ENCODE measurements around the gene TMEM187.
"Not testable (repeated sequence)": the region's sequence is repeated elsewhere in the genome, so short reads cannot be mapped to it uniquely, and the experiment has no call there.

TMEM187 gene

DNA sequence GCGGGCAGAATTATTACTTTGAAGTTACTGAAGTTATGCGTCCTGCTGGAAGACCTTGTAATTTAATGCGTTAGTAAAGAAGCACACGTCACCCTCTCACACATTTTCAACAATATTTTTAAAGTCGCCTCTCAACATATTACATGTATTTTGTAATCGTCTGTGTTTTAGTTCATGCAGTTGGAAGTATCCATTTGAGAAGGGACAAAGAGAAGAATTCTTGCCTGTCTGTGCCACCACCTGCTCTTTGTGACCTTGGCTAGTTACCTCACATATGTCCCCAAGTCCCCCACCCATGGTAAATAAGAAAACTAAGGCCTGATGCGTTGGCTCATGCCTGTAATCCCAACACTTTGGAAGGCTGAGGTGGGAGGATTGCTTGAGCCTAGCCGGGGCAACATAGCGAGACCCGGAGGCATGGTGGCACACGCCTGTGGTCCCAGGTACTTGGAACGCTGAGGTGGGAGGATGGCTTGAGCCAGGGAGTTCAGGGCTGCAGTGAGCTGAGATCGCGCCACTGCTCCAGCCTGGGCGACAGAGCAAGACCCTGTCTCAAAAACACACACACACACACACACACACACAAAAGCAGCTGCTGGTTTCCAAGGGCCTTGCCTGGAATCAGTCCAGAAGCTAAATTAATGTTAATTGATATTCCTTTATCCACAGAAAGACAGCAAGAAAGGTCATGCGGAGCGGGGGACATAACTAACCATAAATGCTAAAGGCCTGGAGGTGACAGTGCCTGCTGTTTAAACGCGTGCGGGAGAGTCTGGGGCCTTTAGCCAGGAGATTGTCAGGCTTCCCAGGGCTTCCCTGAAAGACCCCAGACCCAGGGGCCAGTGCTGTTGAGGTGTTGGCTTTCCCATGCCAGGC, 811 bp downstream of the TMEM187 start:
- no peak for DNase-seq

DNA sequence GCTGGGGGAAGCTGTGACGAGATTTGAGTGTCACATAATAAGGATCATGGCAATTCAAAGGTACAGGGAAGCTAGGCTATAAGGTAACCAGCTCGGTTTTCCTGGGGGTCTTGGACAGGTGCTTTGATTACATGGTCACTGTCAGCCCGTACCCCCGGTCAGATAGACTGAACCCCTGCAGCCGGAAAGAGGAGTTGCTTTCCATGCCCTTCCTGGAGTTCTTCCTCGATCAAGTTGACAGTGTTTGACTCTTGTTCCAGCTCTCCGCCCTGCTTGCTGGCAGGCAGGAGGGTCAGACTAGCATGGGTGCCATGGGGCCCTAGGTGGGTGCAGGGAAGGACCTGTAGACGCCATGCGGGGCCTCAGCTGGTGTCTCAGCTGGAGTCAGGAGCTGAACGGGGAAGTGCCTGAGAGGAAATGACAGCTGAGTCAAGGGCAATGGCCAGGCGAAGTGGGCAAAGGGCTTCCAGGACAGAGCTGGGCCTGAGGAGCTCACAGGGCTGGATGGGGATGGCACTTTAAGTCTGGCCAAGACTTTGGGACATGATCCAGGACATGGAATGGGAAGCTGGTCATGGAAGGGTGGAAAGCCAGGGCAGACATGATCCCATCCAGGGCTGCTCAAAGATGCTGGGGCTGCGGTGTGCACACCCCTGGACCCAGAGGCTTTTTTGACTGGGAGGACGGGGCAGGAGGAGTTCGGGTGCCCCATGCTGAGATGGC, 1.6 kb downstream of the TMEM187 start:
- DNase-seq = no peak

DNA sequence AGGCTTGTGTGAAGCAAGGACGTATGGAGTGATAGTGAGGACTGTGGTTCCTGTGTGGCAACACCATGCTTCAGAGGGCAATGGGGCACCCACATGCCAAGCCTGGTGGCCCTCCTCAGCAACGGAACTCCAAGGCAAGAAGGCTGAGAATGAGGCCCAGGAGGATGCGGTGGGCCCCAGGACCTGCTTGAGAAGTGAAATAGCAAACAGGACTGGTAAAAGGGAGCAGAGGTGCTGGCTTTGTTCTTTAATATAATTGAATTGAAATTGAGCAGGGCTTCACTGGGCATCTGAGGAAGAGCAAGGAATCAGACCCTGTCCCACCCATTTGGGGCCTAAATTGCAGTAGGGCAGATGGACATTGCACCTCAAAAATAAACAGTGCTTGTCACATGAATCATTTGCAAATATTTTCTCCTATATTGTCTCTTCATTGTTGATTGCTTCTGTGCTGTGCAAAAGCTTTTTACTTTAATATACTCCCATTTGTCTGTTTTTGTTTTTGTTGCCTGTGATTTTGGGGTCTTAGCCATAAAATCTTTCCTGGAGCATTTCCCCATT, 2.3 kb downstream of the TMEM187 start:
- DNase-seq = no peak

DNA sequence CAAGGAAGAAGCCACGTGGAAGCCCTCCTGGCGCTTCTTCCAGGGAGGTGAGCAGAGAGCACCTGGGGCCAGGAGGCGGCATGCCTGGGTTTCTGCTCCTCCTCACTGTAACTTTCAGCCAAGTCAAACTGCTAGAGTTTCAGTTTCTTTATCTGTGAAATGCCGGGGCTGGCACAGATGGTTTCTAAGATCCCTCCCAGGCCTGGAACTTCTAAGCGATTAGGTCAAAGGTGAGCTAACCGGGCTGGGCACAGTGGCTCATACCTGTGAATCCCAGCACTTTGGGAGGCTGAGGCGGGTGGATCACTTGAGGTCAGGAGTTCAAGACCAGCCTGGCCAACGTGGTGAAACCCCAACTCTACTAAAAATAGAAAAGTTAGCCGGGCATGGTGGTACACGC, 7.8 kb downstream of the TMEM187 start:
- not testable (repeated sequence) for DNase-seq

DNA sequence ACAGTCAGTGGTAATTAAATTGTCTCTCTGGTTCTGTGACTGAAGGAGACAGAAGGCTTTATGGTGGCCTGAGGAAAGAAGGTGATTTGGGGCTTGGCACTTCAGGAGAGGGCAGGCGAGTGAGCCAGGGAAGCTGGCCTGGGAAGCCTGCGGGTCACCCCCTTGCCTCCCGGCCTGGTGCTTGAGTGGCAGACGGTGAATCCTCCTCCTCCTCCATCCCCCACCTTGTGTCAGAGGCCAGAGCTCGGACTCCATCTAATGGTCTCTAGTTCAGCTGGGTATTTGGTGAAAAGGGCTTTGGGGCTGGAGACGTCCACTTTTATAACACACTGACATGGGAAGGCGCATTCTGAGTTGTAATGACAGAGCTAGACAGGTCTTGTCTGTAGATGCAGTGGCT, 8.7 kb downstream of the TMEM187 start:
- DNase-seq = no peak

DNA sequence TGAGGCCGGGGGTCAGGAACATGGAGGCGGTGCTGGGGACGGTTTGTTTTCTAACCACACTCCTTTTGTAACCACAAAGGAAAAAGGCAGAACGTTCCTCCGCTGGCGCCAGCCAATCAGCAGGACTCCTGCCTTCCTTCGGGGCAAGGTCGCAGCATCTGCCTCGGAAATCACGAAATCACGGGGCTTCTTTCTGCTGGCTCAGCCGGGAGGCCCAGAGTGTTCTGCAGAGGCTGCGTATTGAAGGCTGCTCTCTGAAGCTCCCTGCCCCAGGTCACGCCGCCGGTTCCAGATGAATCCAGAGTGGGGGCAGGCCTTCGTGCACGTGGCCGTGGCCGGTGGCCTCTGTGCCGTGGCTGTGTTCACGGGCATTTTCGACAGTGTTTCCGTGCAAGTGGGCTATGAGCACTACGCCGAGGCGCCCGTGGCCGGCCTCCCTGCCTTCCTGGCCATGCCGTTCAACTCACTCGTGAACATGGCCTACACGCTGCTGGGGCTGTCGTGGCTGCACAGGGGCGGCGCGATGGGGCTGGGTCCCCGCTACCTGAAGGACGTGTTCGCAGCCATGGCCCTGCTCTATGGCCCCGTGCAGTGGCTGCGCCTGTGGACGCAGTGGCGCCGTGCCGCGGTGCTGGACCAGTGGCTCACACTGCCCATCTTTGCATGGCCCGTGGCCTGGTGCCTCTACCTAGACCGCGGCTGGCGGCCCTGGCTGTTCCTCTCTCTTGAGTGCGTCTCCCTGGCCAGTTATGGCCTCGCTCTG, 9.4 kb downstream of the TMEM187 start:
- DNase-seq = no peak

DNA sequence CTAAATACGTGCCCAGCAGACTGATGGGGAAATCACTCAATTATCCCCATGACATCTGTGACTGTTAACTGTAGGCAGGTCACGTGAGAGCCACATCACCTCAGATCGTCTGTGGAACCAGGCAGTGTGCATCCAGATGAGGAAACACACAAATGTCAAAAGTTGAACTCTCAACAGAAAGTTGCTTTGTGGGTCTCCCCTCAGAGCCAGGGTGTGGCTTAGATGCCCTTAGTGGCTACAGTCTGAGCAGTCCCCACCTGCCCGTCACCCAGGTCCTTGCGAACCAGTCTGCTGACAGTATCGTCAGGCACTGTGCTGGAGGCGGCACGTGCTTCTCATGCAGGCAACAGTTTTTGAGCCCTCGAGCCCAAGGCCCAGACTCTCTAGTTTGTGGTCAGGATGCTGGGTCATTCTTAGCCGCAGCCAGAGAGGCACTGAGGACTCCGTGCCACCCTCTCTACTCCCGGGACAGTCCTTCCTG, 10.8 kb downstream of the TMEM187 start:
- no peak for DNase-seq

DNA sequence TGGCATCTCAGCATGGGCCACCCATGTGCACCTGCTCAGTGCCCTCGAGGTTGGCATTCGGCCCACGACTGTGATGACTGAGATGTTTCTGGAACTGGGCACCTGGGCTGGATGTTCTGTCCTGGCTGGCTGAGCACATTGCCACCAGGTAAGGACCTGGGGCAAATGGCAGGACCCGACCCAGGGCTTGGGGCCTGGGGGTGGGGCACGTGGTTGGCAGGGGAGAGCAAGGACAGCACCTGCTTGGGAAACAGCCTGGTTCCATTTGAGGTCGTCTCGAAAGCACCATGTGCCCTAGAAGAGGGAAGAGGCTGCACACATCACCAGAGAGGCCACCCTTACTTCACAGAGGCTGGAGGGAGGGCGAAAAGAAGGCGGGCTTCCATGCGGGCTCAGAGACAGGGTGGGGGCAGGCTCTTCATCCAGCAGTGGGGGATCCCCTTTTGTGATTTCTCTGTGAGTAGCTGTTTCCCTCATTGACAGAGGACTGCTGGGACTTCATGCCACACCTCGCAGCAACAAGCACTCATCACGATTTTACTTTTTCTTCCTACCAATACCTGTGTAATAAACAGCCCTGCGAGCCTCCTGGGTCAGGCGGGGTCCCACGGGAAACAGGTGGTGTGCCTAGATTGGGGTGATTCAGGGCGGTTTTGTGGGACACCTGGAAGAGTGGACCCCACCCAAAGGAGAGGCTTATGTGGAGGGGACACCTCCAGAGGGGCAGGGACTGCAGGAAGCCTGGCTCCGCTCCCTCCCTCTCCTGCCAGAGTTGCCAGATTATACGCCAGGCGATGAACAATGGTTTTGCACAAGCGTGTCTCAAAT, 12.0 kb downstream of the TMEM187 start:
- DNase-seq = no peak

DNA sequence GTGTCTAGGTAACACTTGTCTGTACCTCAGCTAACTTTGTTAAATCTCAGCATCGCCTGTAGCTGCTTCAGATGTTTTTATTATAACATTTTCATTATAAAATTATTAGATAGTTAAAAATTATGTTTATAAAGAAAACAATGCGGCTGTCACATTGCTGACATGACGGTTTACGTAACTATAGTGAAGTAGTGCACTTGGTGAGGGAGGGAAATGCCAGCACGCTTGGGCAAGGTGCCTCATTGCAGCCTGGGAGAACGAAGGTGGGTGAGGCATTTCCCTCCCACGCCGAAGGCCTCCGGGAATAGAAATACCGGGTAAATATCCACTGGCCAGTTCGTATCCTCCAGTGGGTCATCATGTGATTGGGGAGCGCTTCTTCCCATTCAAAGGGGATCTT, 15.9 kb downstream of the TMEM187 start:
- no peak for DNase-seq

DNA sequence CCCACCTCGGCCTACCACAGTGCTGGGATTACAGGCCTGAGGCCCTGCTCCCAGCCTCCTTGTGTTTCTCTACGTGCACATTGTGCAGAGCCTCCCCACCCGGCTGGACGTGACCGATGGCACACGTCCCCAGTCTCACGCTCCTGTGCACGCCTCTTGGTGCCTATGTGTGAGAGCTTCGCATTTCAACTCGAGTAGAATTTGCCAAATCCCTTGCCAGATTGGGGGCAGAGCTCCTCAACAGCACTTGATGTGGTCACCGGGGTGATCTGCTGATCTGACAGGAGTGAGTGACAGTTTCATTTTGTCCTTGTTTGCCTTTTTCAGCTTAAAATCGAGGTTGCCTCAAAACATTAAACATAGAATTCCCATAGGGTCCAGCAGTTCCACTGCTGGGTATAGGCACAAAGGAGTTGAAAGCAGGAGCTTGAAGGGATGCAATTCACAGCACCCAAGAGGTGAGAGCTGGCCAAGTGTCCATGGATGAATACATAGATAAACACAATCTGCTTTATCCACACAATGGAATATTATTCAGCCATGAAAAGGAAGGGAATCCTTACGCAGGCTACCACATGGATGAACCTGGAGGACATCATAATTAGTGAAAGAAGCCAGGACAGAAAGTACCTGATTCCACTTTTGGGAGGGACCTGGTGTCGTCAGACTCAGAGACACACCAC, 17.6 kb downstream of the TMEM187 start:
- no peak for DNase-seq

DNA sequence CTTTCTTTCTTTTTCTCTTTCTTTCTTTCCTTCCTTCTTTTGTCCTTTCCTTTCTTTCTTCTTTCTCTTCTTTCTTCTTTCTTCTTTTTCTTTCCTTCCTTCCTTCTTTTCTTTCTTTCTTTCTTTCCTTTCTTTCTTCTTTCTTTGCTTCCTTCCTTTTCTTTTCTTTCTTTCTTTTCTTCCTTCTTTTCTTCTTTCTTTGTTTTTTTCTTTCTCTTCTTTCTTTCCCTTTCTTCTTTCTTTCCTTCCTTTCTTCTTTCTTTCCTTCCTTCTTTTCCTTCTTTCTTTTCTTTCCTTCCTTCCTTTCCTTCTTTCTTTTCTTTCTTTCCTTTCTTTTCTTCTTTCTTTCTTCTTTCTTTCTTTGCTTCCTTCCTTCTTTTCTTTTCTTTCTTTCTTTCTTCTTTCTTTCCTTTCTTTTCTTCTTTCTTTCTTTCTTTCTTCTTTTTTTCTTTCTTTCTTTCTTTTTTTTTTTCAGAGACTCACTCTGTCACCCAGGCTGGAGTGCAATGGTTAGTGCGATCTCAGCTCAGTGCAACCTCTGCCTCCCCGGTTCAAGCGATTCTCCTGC, 18.5 kb downstream of the TMEM187 start:
- DNase-seq = no peak

DNA sequence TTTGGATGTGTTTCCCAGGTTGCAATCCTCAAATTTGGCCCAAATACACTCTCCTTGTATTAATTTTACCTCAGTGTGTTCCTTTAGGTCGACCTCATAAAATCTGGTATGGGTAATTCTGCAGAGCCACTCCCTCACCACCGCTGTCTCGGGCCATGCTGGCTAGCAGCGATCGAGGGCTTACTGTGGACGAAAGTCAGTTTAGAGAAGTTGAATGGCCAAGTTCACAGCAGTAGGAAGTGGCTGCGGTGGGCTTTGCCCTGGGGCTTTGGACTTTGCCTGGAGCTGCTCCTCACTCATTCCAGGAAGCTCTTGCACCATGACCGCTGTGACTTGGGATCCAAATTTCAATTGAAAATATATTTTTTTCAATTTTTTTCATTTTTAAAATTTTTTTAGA, 19.6 kb downstream of the TMEM187 start:
- DNase-seq = no peak

DNA sequence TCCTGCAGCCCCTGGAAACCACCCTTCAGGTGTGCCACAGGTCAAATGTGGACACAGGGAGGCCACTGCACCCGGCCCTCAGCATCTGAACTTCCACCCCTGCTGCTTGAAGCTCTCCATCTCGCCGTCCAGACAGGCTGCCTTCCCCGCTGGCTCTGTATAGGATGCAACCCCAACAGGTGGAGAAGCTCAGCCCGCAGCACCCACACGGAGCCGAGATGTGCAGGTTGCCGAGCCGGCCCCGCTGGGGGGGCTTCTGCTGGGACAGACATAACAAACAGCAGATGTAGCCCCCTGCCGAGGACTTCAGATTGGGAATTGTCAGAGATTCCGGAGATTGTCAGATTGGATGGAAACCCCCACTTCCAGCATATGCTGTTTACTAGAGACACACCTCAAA, 20.5 kb downstream of the TMEM187 start:
- no peak for DNase-seq

DNA sequence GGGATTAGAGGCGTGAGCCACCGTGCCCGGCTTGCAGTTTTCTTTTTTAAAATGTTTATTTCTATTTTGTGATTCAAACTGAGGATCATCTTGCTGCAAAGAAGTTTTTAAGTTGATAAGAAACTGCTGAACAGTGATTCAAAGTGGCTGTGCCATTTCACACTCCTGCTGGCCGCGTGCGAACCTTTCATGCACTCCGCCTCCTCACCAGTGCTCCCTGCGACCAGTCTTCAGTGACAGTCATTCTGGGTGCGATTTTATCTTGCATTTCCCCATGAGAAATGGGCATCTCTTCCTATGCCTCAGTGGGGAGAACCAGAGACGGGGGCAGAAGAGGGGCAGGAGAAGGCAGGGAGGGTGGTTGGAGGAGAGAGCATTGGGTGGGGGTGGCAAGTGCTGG, 21.4 kb downstream of the TMEM187 start:
- DNase-seq = no peak

DNA sequence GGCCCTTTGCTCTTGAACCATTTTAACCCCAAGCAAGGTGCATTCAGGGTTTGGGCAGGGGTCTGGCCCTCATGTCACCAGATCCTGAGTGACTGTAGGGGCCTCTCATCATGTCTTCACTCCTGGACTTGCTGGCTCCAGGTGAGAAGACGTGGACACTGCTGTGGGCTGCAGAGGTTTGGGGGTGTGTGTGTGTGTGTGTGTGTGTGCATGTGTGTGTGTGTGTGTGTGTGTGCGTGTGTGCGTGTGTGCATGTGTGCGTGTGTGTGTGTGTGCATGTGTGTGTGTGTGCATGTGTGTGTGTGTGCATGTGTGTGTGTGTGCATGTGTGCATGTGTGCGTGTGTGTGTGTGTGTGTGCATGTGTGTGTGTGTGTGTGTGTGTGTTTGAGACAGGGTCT, 21.8 kb downstream of the TMEM187 start:
- not testable (repeated sequence) for DNase-seq

DNA sequence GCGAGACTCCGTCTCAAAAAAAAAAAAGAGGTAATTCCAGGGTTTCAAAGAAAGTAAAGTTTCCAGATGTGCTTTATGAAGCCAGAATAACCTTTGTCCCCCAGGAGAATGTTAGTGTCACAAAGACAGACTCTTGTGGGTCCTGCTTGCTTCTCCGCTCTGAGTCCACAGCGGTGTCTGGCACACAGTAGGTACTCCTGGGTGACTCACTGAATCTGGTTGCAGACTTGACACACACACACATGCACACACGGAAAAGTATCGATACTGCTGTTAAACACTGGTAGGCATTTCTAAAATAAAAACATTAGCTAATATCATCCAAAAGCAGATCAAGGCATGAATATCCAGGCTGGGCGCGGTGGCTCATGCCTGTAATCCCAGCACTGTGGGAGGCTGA, 22.9 kb downstream of the TMEM187 start:
- DNase-seq = no peak

DNA sequence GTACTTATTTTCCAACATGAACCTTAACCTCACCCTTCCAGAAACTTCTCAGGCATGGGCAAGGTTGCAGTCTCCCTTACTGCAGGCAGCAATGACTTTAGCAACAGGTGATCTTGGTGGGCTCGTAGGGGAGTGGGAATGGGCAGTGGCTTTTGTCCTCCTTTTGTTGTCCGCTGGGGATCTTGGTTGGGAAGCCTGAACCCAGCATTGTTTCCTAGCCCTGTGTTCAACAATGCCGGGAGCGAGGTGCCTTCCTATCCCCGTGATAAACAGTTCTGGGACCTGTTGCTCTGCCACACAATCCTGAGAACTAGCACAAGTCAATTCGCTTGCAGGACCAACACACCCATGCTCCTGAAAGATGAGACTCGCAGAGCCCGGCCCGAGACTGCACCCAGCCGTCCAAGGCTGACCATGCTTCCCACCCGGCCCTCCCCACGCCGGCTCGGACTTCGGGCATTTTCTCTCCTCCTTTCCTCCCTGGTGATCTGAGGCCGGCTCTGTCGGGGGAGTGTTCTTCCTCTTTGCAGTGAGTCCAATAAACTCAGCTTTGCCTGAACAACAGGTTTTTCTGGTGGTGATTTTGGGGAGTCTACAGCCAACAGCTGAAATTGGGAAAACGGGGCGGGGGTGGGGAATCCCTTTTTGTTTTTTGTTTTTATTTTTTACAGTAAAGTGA, 26.9 kb downstream of the TMEM187 start:
- no peak for DNase-seq

DNA sequence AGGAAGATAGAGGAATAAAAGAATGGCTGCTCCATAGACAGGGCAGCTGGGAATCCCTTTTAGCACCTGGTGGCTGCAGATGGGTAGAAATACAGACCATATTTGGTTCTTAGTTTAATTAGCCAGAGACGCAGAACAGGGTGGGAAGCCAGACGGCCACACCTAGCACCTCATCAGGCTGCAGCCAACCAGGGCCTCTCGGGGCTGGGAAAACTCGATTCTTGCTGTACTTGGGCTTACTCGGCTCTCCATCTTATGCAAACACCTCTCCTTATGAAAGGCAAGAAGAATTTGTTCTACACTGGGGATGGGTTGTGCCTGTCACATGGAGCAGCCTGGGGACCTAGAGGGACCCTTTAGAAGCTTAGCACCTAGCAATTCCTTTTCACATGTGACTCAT, 27.5 kb downstream of the TMEM187 start:
- no peak for DNase-seq

DNA sequence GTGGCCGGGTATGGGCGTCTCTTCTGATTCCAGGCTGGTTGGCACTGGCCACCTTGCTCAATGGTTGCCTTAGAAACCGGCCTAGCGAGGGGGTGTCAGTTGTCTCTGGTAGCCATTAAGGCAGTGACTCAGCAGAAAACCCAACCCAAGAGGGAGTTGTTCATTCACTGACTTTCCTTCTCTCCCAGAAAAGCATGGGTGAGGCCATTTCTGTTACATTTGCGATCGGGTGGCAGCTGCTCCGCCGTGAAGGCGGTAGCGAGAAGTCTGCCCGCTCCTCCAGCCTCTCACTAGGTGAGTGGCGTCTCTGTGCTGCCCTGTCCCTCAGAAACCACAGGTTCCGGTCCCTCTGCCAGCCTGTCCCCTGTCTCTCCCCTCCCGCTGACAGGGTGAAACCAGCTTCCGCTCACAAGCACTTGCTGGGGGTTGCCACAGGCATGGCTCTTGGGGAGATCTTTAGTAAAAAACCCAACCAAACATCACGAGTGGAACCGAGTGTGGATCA, 29.7 kb downstream of the TMEM187 start:
- no peak for DNase-seq

DNA sequence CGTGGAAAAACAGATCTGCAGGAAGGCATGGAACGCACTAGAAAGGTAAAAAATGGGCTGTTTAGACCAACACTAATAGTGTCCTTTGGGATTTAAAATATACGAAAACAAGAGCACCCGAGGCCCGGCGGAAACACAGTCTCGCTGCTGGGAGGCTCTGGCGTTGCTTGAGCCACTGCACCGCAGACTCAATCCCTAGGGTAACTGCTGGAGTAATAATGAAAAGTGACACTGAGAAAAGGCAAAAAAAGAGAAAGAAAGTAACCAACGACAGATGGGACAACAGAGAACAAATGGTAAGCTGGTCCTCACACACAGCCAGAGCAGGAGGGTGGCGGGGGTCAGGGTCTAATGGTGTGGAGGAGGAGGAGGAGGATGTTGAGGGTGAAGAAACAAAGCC, 31.8 kb downstream of the TMEM187 start:
- no peak for DNase-seq

All from NCI-H1417 treated with DMSO at 0.1 percent for 48 hours (cell line).